CD4-positive, alpha-beta T cell treated with Interleukin-1 beta for 1 hour (primary cell): ENCODE data around the gene FMO3.

Experiments used
- DNase-seq, 2 donors: peaks; one replicate each; pipeline ENCODE4 v3.0.0-alpha.2; 2020 to 2022

FMO3 gene

GRCh38 chr1:171117085-171117484, 26.4 kb downstream of the FMO3 start:
- no peak for DNase-seq

GRCh38 chr1:171119648-171120047, 28.9 kb downstream of the FMO3 start:
- no peak for DNase-seq

GRCh38 chr1:171122299-171122698, 31.6 kb downstream of the FMO3 start:
- DNase-seq: no peak

- DNase-seq: no peak
Measured at GRCh38 chr1:171122893-171123292, 32.2 kb downstream of the FMO3 start.

- DNase-seq: no peak
Measured at GRCh38 chr1:171126504-171126903, 35.8 kb downstream of the FMO3 start.

GRCh38 chr1:171127099-171127498, 36.4 kb downstream of the FMO3 start:
- no peak for DNase-seq

- no peak for DNase-seq
Measured at GRCh38 chr1:171127501-171127900, 36.8 kb downstream of the FMO3 start.

- no peak for DNase-seq
Measured at GRCh38 chr1:171128463-171128862, 37.8 kb downstream of the FMO3 start.

- no peak for DNase-seq
Measured at GRCh38 chr1:171134204-171134923, 43.7 kb downstream of the FMO3 start.

GRCh38 chr1:171137580-171137979, 46.9 kb downstream of the FMO3 start:
- DNase-seq: no peak

GRCh38 chr1:171138980-171139379, 48.3 kb downstream of the FMO3 start:
- DNase-seq: no peak

- DNase-seq: no peak
Measured at GRCh38 chr1:171139890-171140289, 49.2 kb downstream of the FMO3 start.

- no peak for DNase-seq
Measured at GRCh38 chr1:171140401-171140800, 49.7 kb downstream of the FMO3 start.

- DNase-seq: no peak
Measured at GRCh38 chr1:171140956-171141687, 50.4 kb downstream of the FMO3 start.

GRCh38 chr1:171141688-171142415, 51.1 kb downstream of the FMO3 start:
- no peak for DNase-seq

- no peak for DNase-seq
Measured at GRCh38 chr1:171142416-171143385, 52.0 kb downstream of the FMO3 start.

GRCh38 chr1:171150156-171150555, 59.5 kb downstream of the FMO3 start:
- DNase-seq: no peak

- no peak for DNase-seq
Measured at GRCh38 chr1:171152549-171152948, 61.8 kb downstream of the FMO3 start.

GRCh38 chr1:171155484-171155883, 64.8 kb downstream of the FMO3 start:
- no peak for DNase-seq

GRCh38 chr1:171158096-171158495, 67.4 kb downstream of the FMO3 start:
- no peak for DNase-seq

- DNase-seq: no peak
Measured at GRCh38 chr1:171158551-171158950, 67.8 kb downstream of the FMO3 start.

GRCh38 chr1:171159148-171159547, 68.4 kb downstream of the FMO3 start:
- no peak for DNase-seq

GRCh38 chr1:171160211-171160610, 69.5 kb downstream of the FMO3 start:
- DNase-seq: no peak
